HCT116 (cell line): ENCODE results near the gene GNB2. TPM values are rescaled to one million over a fixed set of nuclear protein-coding genes. Genes with fewer than 3 reads are reported as not detected.

Experiments used
- ATAC-seq: fragments of 200-7000 bp; cut with Tn5 transposase; 2 replicates; pipeline ENCODE4 v1.9.1; 2020; ENCODE audit warnings: mild to moderate bottlenecking, moderate library complexity
- Bru-seq: library from RNA; stranded (reverse); fragments of 400-500 nt; gene quantifications from one replicate; lab custom pipeline; 2021; lab: Mats Ljungman, UMichigan
- BruChase-seq, 2 experiments: library from RNA; stranded (reverse); fragments of 400-500 nt; gene quantifications; one replicate each; lab custom pipeline; 2021; lab: Mats Ljungman, UMichigan
- BruUV-seq: library from RNA; stranded (reverse); fragments of 400-500 nt; replicated peaks from 2 replicates; lab custom pipeline; 2021; lab: Mats Ljungman, UMichigan
- CTCF ChIA-PET: fragments of 300-600 bp; sonication (Branson Sonifier 250); formaldehyde crosslinking; loops from one replicate; lab custom pipeline; 2021; ENCODE audit warnings: antibody characterized with exemption; lab: Charles Lee
- POLR2A ChIA-PET: fragments of 300-600, 350-600 bp; sonication (Branson Sonifier 250); formaldehyde crosslinking; loops from one replicate; lab custom pipeline; 2021; ENCODE audit warnings: antibody characterized with exemption; lab: Charles Lee
- RAD21 ChIA-PET, 2 experiments: fragments of 300-600 bp; sonication (Branson Sonifier 250); formaldehyde crosslinking; loops; one replicate each; lab custom pipeline; 2023; ENCODE audit warnings: low total read pairs in 2 of 2; ENCODE audit not compliant: uncharacterized antibody in 2 of 2, unreplicated experiment in 2 of 2, low non-redundant PET in 1 of 2; lab: Charles Lee
- DNase-seq: peaks from one replicate; pipeline ENCODE4 v3.0.0-alpha.2; 2010; ENCODE audit warnings: low read depth, low spot score
- H2AFZ ChIP-seq: fragments of 200-600 bp; shearing (Covaris generic), sonication (generic); 2 replicates; pipeline ENCODE4 v1.6.1; 2017; ENCODE audit warnings: low read depth, mixed run types, mixed read lengths, antibody characterized with exemption, low read length; ENCODE audit not compliant: poor library complexity, severe bottlenecking
- H3K27ac ChIP-seq: 2 replicates; pipeline ENCODE4 v1.5.1; 2012; ENCODE audit warnings: low read depth, low read length
- H3K27me3 ChIP-seq: fragments of 200-600 bp; sonication (generic); 2 replicates; pipeline ENCODE4 v1.6.1; 2016; ENCODE audit warnings: mixed run types, low read length, mixed read lengths; ENCODE audit not compliant: insufficient read depth
- H3K36me3 ChIP-seq, 2 experiments: fragments of 200-500 bp in 1 of 2; fragments of 200-600 bp in 1 of 2; sonication (Bioruptor generic) in 1 of 2; sonication (generic) in 1 of 2; 2 replicates each; pipeline versions ENCODE4 v1.5.1 to v1.6.1; 2014 to 2016; ENCODE audit warnings: low read length in 2 of 2, inconsistent platforms in 1 of 2, mixed read lengths in 1 of 2, mixed run types in 1 of 2; ENCODE audit not compliant: insufficient read depth in 2 of 2, control insufficient read depth in 1 of 2
- H3K4me1 ChIP-seq, 2 experiments: fragments of 200-600 bp in 1 of 2; sonication (generic) in 1 of 2; 2 replicates each; pipeline versions ENCODE4 v1.5.1 to v1.6.1; 2012 to 2017; ENCODE audit warnings: low read length in 2 of 2, inconsistent platforms in 1 of 2, mild to moderate bottlenecking in 1 of 2, mixed read lengths in 1 of 2, mixed run types in 1 of 2, moderate library complexity in 1 of 2; ENCODE audit not compliant: insufficient read depth in 2 of 2, control insufficient read depth in 1 of 2
- H3K4me2 ChIP-seq: fragments of 200-600 bp; sonication (generic); 2 replicates; pipeline ENCODE4 v1.6.1; 2017; ENCODE audit warnings: mixed run types, low read length, mixed read lengths
- H3K4me3 ChIP-seq, 2 experiments: fragments of 200-600 bp in 1 of 2; sonication (generic) in 1 of 2; replicated peaks in 1 of 2; 2 replicates each; pipeline ENCODE4 v1.5.1; 2011 to 2016; ENCODE audit warnings: low read length in 2 of 2, control low read depth in 1 of 2, low read depth in 1 of 2, mild to moderate bottlenecking in 1 of 2, mixed read lengths in 1 of 2, mixed run types in 1 of 2
- H3K79me2 ChIP-seq: fragments of 200-600 bp; sonication (generic); 2 replicates; pipeline ENCODE4 v1.6.1; 2017; ENCODE audit warnings: mild to moderate bottlenecking, mixed run types, low read length, moderate library complexity, mixed read lengths; ENCODE audit not compliant: insufficient read depth
- H3K9ac ChIP-seq: fragments of 200-600 bp; sonication (generic); 2 replicates; pipeline ENCODE4 v1.6.1; 2016; ENCODE audit warnings: low read length, mixed read lengths
- H3K9me2 ChIP-seq: fragments of 200-600 bp; sonication (generic), shearing (Covaris generic); 2 replicates; pipeline ENCODE4 v1.6.1; 2017; ENCODE audit warnings: mixed run types, mild to moderate bottlenecking, moderate library complexity; ENCODE audit not compliant: insufficient read depth
- H3K9me3 ChIP-seq, 2 experiments: fragments of 200-500 bp in 1 of 2; fragments of 200-600 bp in 1 of 2; sonication (Bioruptor generic) in 1 of 2; sonication (generic) in 1 of 2; 2 replicates each; pipeline ENCODE4 v1.6.1; 2014 to 2017; ENCODE audit warnings: low read length in 2 of 2, mixed read lengths in 2 of 2, inconsistent platforms in 1 of 2, low read depth in 1 of 2, mild to moderate bottlenecking in 1 of 2, mixed run types in 1 of 2, moderate library complexity in 1 of 2; ENCODE audit not compliant: control insufficient read depth in 1 of 2, insufficient read depth in 1 of 2
- H4K20me1 ChIP-seq: fragments of 200-600 bp; sonication (generic), shearing (Covaris generic); 2 replicates; pipeline ENCODE4 v1.6.1; 2017; ENCODE audit warnings: mixed run types, mild to moderate bottlenecking, moderate library complexity; ENCODE audit not compliant: insufficient read depth
- CEBPB ChIP-seq: IDR thresholded peaks from 2 replicates; pipeline ENCODE4 v1.6.1; 2012; ENCODE audit warnings: low read depth
- EZH2phosphoT487 ChIP-seq: fragments of 200-600 bp; IDR thresholded peaks from 2 replicates; pipeline ENCODE4 v1.6.1; 2018; ENCODE audit warnings: antibody characterized with exemption, borderline replicate concordance
- POLR2A ChIP-seq: IDR thresholded peaks from 2 replicates; pipeline ENCODE4 v1.7.0; 2011; ENCODE audit warnings: borderline replicate concordance; ENCODE audit not compliant: insufficient read depth, insufficient read length; ENCODE audit errors: extremely low read depth
- POLR2AphosphoS5 ChIP-seq: IDR thresholded peaks from 2 replicates; pipeline ENCODE4 v1.6.1; 2011; ENCODE audit warnings: mild to moderate bottlenecking, low read depth, low read length, moderate library complexity
- TCF7L2 ChIP-seq: IDR thresholded peaks from 2 replicates; pipeline ENCODE4 v1.7.0; 2011; ENCODE audit warnings: borderline replicate concordance, inconsistent platforms; ENCODE audit not compliant: insufficient read depth, insufficient read length; ENCODE audit errors: extremely low read depth
- YY1 ChIP-seq: IDR thresholded peaks from 2 replicates; pipeline ENCODE4 v1.6.1; 2011; ENCODE audit warnings: low read length, low read depth, moderate library complexity, mild to moderate bottlenecking; ENCODE audit not compliant: insufficient replicate concordance; ENCODE audit errors: extremely low read depth
- ZFX ChIP-seq: fragments of 450-650 bp; IDR thresholded peaks from 2 replicates; pipeline ENCODE4 v1.6.1; 2017
- ZNF274 ChIP-seq: fragments of 200-500 bp; sonication (Bioruptor generic); IDR thresholded peaks from 2 replicates; pipeline ENCODE4 v1.6.1; 2014; ENCODE audit warnings: mild to moderate bottlenecking, low read depth, low read length, inconsistent platforms
- intact Hi-C: fragments of 100-400 bp; cut with micrococcal nuclease; formaldehyde crosslinking; loops from 2 replicates; pipeline ENCODE4 v1.10.0; 2022
- long read RNA-seq: library from polyadenylated mRNA; unstranded; transcript quantifications from one replicate; pipeline ENCODE4 v2.0.0, GENCODE V29; 2021; ENCODE audit not compliant: unreplicated experiment
- polyA plus RNA-seq: library from polyadenylated mRNA; unstranded; fragments of >200 nt; gene quantifications from 2 replicates; pipeline ENCODE4 v1.2.1, GENCODE V29; 2012; ENCODE audit warnings: missing spikeins
- total RNA-seq: library from RNA; stranded (reverse); gene quantifications from one replicate; pipeline ENCODE4 v1.2.1, GENCODE V29; 2021; ENCODE audit not compliant: unreplicated experiment
- TF ChIP-seq, protein P1 (sequence below): IDR thresholded peaks from 2 replicates; pipeline ENCODE4 v1.6.1; 2011; ENCODE audit warnings: mild to moderate bottlenecking, low read length, moderate library complexity; ENCODE audit not compliant: insufficient replicate concordance; ENCODE audit errors: extremely low read depth
- TF ChIP-seq, protein P2 (sequence below): IDR thresholded peaks from 2 replicates; pipeline ENCODE4 v1.6.1; 2012; ENCODE audit warnings: low read depth

The GNB2 gene
- total RNA-seq (246 TPM), Bru-seq, nascent RNA (percentile 54 among the genes with signal in this experiment), BruChase-seq, experiment 1, labeled RNA remaining after a 6-hour chase (percentile 90 among the genes with signal in this experiment), BruChase-seq, experiment 2, labeled RNA remaining after a 2-hour chase (percentile 80 among the genes with signal in this experiment)
- polyA plus RNA-seq, result 302 and 394 TPM in 2 replicates
- long read RNA-seq, transcript GNB2-202 (9 exons, 1,524 nt), result minor isoform, 8 of 178 reads
- long read RNA-seq, transcript GNB2-201 (10 exons, 1,878 nt), result major isoform, 138 of 178 reads
- long read RNA-seq, partial matches to known transcripts, result 21 of 178 reads
- long read RNA-seq, other reads (novel, unspliced or antisense), result 10 of 178 reads

DNA sequence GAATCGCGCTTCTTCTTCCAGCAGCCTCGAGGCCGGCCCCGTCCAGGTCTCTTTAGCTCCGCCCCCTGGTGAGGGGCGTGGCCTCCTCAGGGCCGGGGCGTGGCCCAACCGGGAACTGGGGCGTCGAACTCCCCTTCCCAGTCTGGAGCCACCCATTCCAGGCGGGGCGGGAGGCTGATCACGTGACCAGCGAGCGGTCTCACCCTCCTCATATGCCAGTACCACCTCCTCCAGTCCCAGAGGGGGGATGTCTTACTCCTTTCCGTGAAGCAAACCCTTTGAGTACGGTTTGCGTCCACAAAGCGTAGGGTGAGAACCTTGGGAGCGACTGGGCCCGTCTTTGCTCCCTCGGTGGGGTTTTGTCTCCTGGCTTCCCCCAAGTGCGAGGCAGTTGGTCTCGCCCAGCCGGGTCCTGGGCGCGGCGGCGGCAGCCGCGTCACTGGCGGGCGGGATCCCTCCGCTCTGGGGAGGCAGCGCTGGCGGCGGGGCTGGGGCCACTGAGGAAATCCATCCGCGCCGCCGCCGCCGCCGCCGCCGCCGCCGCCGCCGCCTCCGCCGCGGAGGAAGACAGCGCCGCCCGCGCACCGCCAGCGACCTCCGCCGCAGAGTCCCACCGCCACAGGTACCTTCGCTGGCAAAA lies at the start of gene GNB2:
GNB2 (plus strand) TSS at position 439 of the 640 bp plus-strand sequence. CDS start 2,526 bp downstream, outside the sequence.
- Histone ChIP-seq H3K4me2 (peak within 1 kb of the TSS; percentile 94), H3K9me2 (no peaks in the 10 kb centered on the region), H3K79me2 (peaks cover 26% of the 10 kb centered on the region), H3K4me1 (peaks cover 0 to 11% of the 10 kb centered on the region in 2 experiments; a peak in 1 of 4 replicates), H3K36me3 (peaks cover 4 to 10% of the 10 kb centered on the region in 2 experiments; a peak in 3 of 4 replicates), H4K20me1 (no peaks in the 10 kb centered on the region), H3K9ac (peak within 1 kb of the TSS; percentile 87), H3K9me3 (no peaks in the 10 kb centered on the region), H2AFZ (no peak within 1 kb of the TSS), H3K27ac (peak within 1 kb of the TSS; percentile 95), H3K27me3 (no peaks in the 10 kb centered on the region), H3K4me3 (peak within 1 kb of the TSS; percentile 88 to 96)
- CTCF ChIA-PET, result interaction anchor here (0.8 to 1.1 kb wide), 3 partner anchors 41 to 204 kb away, joined by 3 read pairs; no protein-coding TSS in a partner anchor
- intact Hi-C loops, result loop anchor here (1.0 to 2.0 kb wide), 2 partner anchors 32 to 41 kb away; no protein-coding TSS in a partner anchor
- ATAC-seq, result peak; percentile 85
- RAD21 ChIA-PET, result interaction anchor here in 1 of 2 experiments (0.6 to 0.8 kb wide), 2 partner anchors 41 to 114 kb away, joined by 3 to 4 read pairs; no protein-coding TSS in a partner anchor
- no peak for TF ChIP-seq ZFX
- TF ChIP-seq POLR2AphosphoS5, result peak; percentile 77; the same call in 1 of the 2 replicates
- TF ChIP-seq, protein P1, sequence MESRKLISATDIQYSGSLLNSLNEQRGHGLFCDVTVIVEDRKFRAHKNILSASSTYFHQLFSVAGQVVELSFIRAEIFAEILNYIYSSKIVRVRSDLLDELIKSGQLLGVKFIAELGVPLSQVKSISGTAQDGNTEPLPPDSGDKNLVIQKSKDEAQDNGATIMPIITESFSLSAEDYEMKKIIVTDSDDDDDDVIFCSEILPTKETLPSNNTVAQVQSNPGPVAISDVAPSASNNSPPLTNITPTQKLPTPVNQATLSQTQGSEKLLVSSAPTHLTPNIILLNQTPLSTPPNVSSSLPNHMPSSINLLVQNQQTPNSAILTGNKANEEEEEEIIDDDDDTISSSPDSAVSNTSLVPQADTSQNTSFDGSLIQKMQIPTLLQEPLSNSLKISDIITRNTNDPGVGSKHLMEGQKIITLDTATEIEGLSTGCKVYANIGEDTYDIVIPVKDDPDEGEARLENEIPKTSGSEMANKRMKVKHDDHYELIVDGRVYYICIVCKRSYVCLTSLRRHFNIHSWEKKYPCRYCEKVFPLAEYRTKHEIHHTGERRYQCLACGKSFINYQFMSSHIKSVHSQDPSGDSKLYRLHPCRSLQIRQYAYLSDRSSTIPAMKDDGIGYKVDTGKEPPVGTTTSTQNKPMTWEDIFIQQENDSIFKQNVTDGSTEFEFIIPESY, result peak; percentile 5
- no peak for TF ChIP-seq CEBPB
- no peak for TF ChIP-seq ZNF274
- TF ChIP-seq EZH2phosphoT487, result no peak
- TF ChIP-seq POLR2A, result peak; percentile 31
- peak; percentile 74 for TF ChIP-seq TCF7L2
- TF ChIP-seq, protein P2, sequence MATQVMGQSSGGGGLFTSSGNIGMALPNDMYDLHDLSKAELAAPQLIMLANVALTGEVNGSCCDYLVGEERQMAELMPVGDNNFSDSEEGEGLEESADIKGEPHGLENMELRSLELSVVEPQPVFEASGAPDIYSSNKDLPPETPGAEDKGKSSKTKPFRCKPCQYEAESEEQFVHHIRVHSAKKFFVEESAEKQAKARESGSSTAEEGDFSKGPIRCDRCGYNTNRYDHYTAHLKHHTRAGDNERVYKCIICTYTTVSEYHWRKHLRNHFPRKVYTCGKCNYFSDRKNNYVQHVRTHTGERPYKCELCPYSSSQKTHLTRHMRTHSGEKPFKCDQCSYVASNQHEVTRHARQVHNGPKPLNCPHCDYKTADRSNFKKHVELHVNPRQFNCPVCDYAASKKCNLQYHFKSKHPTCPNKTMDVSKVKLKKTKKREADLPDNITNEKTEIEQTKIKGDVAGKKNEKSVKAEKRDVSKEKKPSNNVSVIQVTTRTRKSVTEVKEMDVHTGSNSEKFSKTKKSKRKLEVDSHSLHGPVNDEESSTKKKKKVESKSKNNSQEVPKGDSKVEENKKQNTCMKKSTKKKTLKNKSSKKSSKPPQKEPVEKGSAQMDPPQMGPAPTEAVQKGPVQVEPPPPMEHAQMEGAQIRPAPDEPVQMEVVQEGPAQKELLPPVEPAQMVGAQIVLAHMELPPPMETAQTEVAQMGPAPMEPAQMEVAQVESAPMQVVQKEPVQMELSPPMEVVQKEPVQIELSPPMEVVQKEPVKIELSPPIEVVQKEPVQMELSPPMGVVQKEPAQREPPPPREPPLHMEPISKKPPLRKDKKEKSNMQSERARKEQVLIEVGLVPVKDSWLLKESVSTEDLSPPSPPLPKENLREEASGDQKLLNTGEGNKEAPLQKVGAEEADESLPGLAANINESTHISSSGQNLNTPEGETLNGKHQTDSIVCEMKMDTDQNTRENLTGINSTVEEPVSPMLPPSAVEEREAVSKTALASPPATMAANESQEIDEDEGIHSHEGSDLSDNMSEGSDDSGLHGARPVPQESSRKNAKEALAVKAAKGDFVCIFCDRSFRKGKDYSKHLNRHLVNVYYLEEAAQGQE, result no peak
- peak; percentile 67 for TF ChIP-seq YY1
- no TSS peak for BruUV-seq
- POLR2A ChIA-PET, result interaction anchor here (0.6 to 1.2 kb wide), 3 partner anchors 33 to 245 kb away, joined by 3 to 5 read pairs (median 3); partner anchors contain the start of genes FBXO24, LRCH4 and POP7
- peak; percentile 97 for DNase-seq
